T-helper 1 cell treated with Interleukin-12 subunit alpha and Interleukin-12 subunit beta and Interleukin-4 antibody, amounts not matched to agents 30 ng/mL and 1 ng/mL, for 36 hours (primary cell): ENCODE measurements around the gene PPM1E. TPM values are rescaled to one million over a fixed set of nuclear protein-coding genes. Genes with fewer than 3 reads are reported as not detected.
"Not testable (repeated sequence)": the region's sequence is repeated elsewhere in the genome, so short reads cannot be mapped to it uniquely, and the experiment has no call there.

ENCODE experiments used
- intact Hi-C: fragments of 100-400 bp; cut with micrococcal nuclease; formaldehyde crosslinking; loops from one replicate; pipeline ENCODE4 v1.15.1; 2024
- total RNA-seq: library from RNA; stranded (reverse); gene quantifications from 2 replicates; pipeline ENCODE4 v1.2.3, GENCODE V29; 2022

Gene PPM1E
- total RNA-seq, 1 donor from 2014 or later = 0.02 TPM

- intact Hi-C loops = no loop called here
These were observed 191.8 kb downstream of the PPM1E start for GRCh38 chr17:58947411-58947810.

- intact Hi-C loops = no loop called here
These were observed 192.2 kb downstream of the PPM1E start for GRCh38 chr17:58947824-58948223.

- intact Hi-C loops = not testable (repeated sequence)
These were observed 198.7 kb downstream of the PPM1E start for GRCh38 chr17:58954358-58954757.

- intact Hi-C loops = no loop called here
These were observed 201.5 kb downstream of the PPM1E start for GRCh38 chr17:58956997-58957724.

GRCh38 chr17:58957725-58958073 is 202.0 kb downstream of the PPM1E start:
- intact Hi-C loops = not testable (repeated sequence)

- intact Hi-C loops = loop anchor here (1.0 to 2.0 kb wide), 2 partner anchors 45 to 373 kb away; no protein-coding TSS in a partner anchor
These were observed 204.4 kb downstream of the PPM1E start for GRCh38 chr17:58960068-58960467.

GRCh38 chr17:58965221-58965620 is 209.6 kb downstream of the PPM1E start:
- intact Hi-C loops = no loop called here

GRCh38 chr17:58966208-58966607 is 210.6 kb downstream of the PPM1E start:
- intact Hi-C loops = no loop called here

GRCh38 chr17:58968426-58969061 is 212.9 kb downstream of the PPM1E start:
- intact Hi-C loops = no loop called here

GRCh38 chr17:58969156-58969555 is 213.5 kb downstream of the PPM1E start:
- intact Hi-C loops = no loop called here

GRCh38 chr17:58969612-58970011 is 214.0 kb downstream of the PPM1E start:
- intact Hi-C loops = no loop called here

- intact Hi-C loops = no loop called here
These were observed 215.2 kb downstream of the PPM1E start for GRCh38 chr17:58970609-58971450.

GRCh38 chr17:58974354-58974753 is 218.7 kb downstream of the PPM1E start:
- intact Hi-C loops = no loop called here

GRCh38 chr17:58976541-58976940 is 220.9 kb downstream of the PPM1E start:
- intact Hi-C loops = no loop called here

- intact Hi-C loops = no loop called here
These were observed 225.2 kb downstream of the PPM1E start for GRCh38 chr17:58980706-58981481.

GRCh38 chr17:58982626-58983025 is 227.0 kb downstream of the PPM1E start:
- intact Hi-C loops = no loop called here

GRCh38 chr17:58985367-58985766 is 229.7 kb downstream of the PPM1E start:
- intact Hi-C loops = no loop called here

- intact Hi-C loops = no loop called here
These were observed 230.3 kb downstream of the PPM1E start for GRCh38 chr17:58985971-58986370.

GRCh38 chr17:58989629-58990028 is 234.0 kb downstream of the PPM1E start:
- intact Hi-C loops = no loop called here

GRCh38 chr17:58991718-58992331 is 236.2 kb downstream of the PPM1E start:
- intact Hi-C loops = no loop called here

- intact Hi-C loops = no loop called here
These were observed 237.7 kb downstream of the PPM1E start for GRCh38 chr17:58993311-58993710.
